NB4 (cell line): ENCODE results near the gene ANKLE2.
"Not testable (repeated sequence)": the region's sequence is repeated elsewhere in the genome, so short reads cannot be mapped to it uniquely, and the experiment has no call there.

Experiments used
- DNase-seq: peaks from one replicate; pipeline ENCODE4 v3.0.0; 2010; ENCODE audit warnings: low read depth
- H3K4me3 ChIP-seq: one replicate; pipeline ENCODE4 v1.5.1; 2011; ENCODE audit warnings: mild to moderate bottlenecking, low read depth, low read length, moderate library complexity
- MAX ChIP-seq: IDR thresholded peaks from 2 replicates; pipeline ENCODE4 v1.6.1; 2011; ENCODE audit warnings: low read depth, low read length
- MYC ChIP-seq: IDR thresholded peaks from 2 replicates; pipeline ENCODE4 v1.6.1; 2011; ENCODE audit warnings: low read depth, low read length
- POLR2A ChIP-seq: IDR thresholded peaks from 2 replicates; pipeline ENCODE4 v1.6.1; 2011; ENCODE audit warnings: mild to moderate bottlenecking; ENCODE audit not compliant: insufficient read length; ENCODE audit errors: extremely low read depth
- TF ChIP-seq, protein P1 (sequence below): IDR thresholded peaks from one replicate; pipeline ENCODE4 v1.5.1; 2012; ENCODE audit warnings: low read depth, low read length

ANKLE2 gene

GRCh38 chr12:132781938-132782337, 20.3 kb upstream of the ANKLE2 start:
- H3K4me3 ChIP-seq = no peak overlapping the region
- TF ChIP-seq POLR2A (no peak), MAX (no peak), MYC (no peak)
- TF ChIP-seq, protein P1, sequence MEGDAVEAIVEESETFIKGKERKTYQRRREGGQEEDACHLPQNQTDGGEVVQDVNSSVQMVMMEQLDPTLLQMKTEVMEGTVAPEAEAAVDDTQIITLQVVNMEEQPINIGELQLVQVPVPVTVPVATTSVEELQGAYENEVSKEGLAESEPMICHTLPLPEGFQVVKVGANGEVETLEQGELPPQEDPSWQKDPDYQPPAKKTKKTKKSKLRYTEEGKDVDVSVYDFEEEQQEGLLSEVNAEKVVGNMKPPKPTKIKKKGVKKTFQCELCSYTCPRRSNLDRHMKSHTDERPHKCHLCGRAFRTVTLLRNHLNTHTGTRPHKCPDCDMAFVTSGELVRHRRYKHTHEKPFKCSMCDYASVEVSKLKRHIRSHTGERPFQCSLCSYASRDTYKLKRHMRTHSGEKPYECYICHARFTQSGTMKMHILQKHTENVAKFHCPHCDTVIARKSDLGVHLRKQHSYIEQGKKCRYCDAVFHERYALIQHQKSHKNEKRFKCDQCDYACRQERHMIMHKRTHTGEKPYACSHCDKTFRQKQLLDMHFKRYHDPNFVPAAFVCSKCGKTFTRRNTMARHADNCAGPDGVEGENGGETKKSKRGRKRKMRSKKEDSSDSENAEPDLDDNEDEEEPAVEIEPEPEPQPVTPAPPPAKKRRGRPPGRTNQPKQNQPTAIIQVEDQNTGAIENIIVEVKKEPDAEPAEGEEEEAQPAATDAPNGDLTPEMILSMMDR = no peak
- DNase-seq = no peak

- TF ChIP-seq MAX (no peak), POLR2A (no peak), MYC (no peak)
- TF ChIP-seq, protein P1 = no peak
- no peak overlapping the region for H3K4me3 ChIP-seq
- no peak for DNase-seq
Observed at GRCh38 chr12:132779781-132780353, 18.2 kb upstream of the ANKLE2 start.

GRCh38 chr12:132777614-132778013, 16.0 kb upstream of the ANKLE2 start:
- TF ChIP-seq MAX (no peak), POLR2A (no peak), MYC (no peak)
- TF ChIP-seq, protein P1 = no peak
- no peak overlapping the region for H3K4me3 ChIP-seq
- DNase-seq = no peak

GRCh38 chr12:132776816-132777568, 15.4 kb upstream of the ANKLE2 start:
- no peak for DNase-seq
- no peak overlapping the region for H3K4me3 ChIP-seq
- TF ChIP-seq MYC = no peak
- TF ChIP-seq, protein P1 = no peak
- no peak for TF ChIP-seq MAX
- no peak for TF ChIP-seq POLR2A

DNA sequence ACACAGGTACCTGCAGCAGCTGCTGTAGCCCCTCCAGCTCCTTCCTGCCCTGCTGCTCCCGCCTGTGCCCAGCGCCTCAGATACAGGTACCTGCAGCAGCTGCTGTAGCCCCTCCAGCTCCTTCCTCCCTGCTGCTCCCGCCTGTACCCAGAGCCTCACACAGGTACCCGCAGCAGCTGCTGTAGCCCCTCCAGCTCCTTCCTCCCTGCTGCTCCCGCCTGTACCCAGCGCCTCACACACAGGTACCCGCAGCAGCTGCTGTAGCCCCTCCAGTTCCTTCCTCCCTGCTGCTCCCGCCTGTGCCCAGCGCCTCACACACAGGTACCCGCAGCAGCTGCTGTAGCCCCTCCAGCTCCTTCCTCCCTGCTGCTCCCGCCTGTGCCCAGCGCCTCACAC, 14.6 kb upstream of the ANKLE2 start:
- H3K4me3 ChIP-seq, DNase-seq: not testable (repeated sequence)

- no peak for TF ChIP-seq POLR2A
- no peak for DNase-seq
- H3K4me3 ChIP-seq = no peak overlapping the region
Observed at GRCh38 chr12:132775502-132776229, 14.0 kb upstream of the ANKLE2 start.

- TF ChIP-seq POLR2A = no peak
- TF ChIP-seq, protein P1 = no peak
- TF ChIP-seq MYC = no peak
- TF ChIP-seq MAX = no peak
- DNase-seq = no peak
Observed at GRCh38 chr12:132774646-132775275, 13.1 kb upstream of the ANKLE2 start.

More at GRCh38 chr12:132774646-132775275, 13.1 kb upstream of the ANKLE2 start:
- H3K4me3 ChIP-seq = no peak overlapping the region
